ENCODE data around the gene IL17B. TPM values are rescaled to one million over a fixed set of nuclear protein-coding genes. Genes with fewer than 3 reads are reported as not detected.

IL17B gene
- total RNA-seq, 1 donor from 2014 or later, result 56.1 TPM

Other genes with a start within 250 kb of the IL17B start
- 25.4 TPM for gene ABLIM3, start 237.8 kb downstream of the IL17B start, total RNA-seq
- 121 TPM for gene AFAP1L1, start 107.4 kb downstream of the IL17B start, total RNA-seq
- gene GRPEL2, start 33.8 kb downstream of the IL17B start, total RNA-seq, result 19.6 TPM
- 8.1 TPM for gene PCYOX1L, start 21.2 kb downstream of the IL17B start, total RNA-seq
- gene CSNK1A1, start 172.1 kb upstream of the IL17B start, total RNA-seq, result 340 TPM
- 5.5 TPM for gene ARHGEF37, start 202.2 kb upstream of the IL17B start, total RNA-seq